Measurements from ENCODE around the gene DNM1. TPM values are rescaled to one million over a fixed set of nuclear protein-coding genes. Genes with fewer than 3 reads are reported as not detected.

DNM1 gene
- total and polyA plus RNA-seq, 7 donors: 1.1 to 5.4 (median 2.1) TPM

DNA sequence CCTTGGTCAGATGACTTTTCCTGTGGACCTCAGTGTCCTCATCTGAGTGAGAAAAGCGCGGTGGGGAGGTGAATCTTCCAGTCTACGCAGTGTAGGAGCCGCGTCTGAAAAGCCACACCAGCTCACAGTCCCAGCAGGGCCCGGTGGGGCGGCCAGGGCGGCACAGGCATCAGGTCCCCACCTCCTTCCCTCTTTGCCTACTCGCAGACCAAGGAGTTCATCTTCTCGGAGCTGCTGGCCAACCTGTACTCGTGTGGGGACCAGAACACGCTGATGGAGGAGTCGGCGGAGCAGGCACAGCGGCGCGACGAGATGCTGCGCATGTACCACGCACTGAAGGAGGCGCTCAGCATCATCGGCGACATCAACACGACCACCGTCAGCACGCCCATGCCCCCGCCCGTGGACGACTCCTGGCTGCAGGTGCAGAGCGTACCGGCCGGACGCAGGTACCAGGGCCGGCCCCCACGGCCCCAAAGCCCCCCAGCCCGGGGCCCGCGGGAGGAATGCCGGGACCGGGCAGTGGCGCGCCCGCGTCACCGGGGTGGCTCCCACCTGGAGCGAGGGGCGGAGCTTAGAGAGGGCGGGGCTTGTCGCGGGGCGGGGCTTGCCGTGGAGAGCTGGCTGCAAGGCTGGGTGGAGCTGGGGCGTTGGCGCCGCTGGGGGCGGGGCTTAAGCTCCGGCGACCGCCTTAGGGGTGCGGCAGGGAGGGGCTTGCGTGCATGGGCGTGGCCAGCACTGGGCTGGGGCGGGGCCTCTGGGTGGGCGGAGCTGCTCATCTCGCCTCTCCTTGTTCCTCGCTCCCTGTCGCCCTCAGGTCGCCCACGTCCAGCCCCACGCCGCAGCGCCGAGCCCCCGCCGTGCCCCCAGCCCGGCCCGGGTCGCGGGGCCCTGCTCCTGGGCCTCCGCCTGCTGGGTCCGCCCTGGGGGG is 47.0 kb downstream of the DNM1 start:
- Histone ChIP-seq H3K9me3 (no peaks in the 10 kb centered on the region), H3K27ac (no peak overlapping the region), H3K27me3 (ENCODE audit: insufficient read depth in 3 of 3, low read length in 2 of 3) (peaks cover 0 to 21% (median 11%) of the 10 kb centered on the region in 3 donors), H3K36me3 (ENCODE audit: insufficient read depth in 1 of 2, low read depth in 1 of 2) (no peaks in the 10 kb centered on the region), H3K4me1 (no peaks in the 10 kb centered on the region), H3K4me3 (peak overlapping the region; percentile 44)
- ATAC-seq (peak; percentile 82 to 94 (median 90)), DNase-seq (peak; percentile 81 to 93)
- intact Hi-C loops (cut with DNase I): loop anchor here in 1 of 2 donors (10.0 kb wide), 1 partner anchor 55 kb away; no protein-coding TSS in a partner anchor
- TF ChIP-seq, protein P1, sequence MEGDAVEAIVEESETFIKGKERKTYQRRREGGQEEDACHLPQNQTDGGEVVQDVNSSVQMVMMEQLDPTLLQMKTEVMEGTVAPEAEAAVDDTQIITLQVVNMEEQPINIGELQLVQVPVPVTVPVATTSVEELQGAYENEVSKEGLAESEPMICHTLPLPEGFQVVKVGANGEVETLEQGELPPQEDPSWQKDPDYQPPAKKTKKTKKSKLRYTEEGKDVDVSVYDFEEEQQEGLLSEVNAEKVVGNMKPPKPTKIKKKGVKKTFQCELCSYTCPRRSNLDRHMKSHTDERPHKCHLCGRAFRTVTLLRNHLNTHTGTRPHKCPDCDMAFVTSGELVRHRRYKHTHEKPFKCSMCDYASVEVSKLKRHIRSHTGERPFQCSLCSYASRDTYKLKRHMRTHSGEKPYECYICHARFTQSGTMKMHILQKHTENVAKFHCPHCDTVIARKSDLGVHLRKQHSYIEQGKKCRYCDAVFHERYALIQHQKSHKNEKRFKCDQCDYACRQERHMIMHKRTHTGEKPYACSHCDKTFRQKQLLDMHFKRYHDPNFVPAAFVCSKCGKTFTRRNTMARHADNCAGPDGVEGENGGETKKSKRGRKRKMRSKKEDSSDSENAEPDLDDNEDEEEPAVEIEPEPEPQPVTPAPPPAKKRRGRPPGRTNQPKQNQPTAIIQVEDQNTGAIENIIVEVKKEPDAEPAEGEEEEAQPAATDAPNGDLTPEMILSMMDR (IDR thresholded peaks at IDR 0.05): no peak
- 21 to 30% (median 30%) methylated on average over 60 to 81 of the region's 81 CpGs for WGBS, 3 donors

DNA sequence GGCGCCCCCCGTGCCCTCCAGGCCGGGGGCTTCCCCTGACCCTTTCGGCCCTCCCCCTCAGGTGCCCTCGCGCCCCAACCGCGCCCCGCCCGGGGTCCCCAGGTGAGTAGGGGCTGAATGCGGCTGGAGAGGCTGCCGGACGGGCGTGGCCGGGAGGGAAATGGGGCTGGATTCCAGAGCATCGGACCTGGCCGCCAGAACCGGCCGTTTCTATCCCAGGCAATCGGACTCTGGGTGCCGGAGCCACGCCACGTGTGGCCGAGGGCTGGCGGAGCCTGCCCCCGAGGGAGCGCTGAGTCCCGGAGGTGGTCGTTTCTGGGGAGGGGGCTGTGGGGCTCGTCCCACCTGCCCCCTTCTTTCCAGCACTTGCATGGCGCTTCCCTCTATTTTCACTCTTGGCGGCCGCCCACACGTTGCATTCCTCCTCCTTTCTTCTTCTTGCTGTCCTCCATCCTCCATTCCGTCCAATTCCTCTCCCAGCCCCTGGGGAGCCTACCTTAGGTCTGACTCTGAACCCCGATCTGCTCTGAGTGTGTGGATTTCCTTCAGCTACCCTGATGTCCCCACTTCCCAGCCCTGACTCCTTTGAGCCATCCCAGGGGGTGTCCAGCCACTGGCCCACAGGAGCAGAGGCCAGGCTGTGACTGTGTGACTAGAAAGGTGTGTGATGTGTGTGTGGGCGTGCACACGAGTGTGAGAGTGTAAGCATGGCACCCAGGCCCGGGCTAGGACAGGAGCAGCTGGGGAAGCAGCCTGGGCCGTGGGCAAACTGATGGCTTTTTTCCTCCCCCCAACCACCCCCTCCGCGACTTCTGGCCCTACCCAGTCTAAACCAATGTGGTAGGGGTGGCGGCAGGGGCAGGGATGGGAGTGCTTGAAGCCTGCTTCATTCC is 47.9 kb downstream of the DNM1 start:
- intact Hi-C loops (cut with DNase I): no loop called here
- Histone ChIP-seq H3K27ac (no peak overlapping the region), H3K36me3 (ENCODE audit: insufficient read depth in 1 of 2, low read depth in 1 of 2) (peaks cover 0 to 2% of the 10 kb centered on the region in 2 donors), H3K9me3 (no peaks in the 10 kb centered on the region), H3K4me1 (no peaks in the 10 kb centered on the region), H3K27me3 (ENCODE audit: insufficient read depth in 3 of 3, low read length in 2 of 3) (peaks cover 0 to 21% (median 11%) of the 10 kb centered on the region in 3 donors), H3K4me3 (peak overlapping the region; percentile 44)
- TF ChIP-seq, protein P1 (IDR thresholded peaks at IDR 0.05): no peak
- 23 to 40% (median 35%) methylated on average over 24 to 43 of the region's 43 CpGs for WGBS, 3 donors
- ATAC-seq (no peak), DNase-seq (no peak)

DNA sequence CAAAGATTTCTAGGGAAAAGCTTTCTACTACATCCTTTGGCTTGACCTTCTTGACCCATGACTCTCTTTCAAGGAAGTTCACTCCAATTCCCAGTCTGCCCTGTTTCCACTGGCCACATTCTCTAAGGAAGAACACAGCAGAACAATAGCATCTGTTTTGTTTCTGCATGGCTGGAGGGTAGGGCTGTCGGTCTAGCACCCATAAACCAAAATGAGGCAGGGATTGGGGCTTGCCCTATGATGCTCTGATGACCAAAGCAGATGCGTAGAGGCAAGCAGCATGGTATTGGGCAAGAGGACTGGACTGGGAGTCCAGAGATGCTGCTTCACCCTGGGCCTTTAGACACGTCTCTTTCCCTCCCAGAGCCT is 48.5 kb downstream of the DNM1 start:
- Histone ChIP-seq H3K36me3 (ENCODE audit: insufficient read depth in 1 of 2, low read depth in 1 of 2) (peaks cover 0 to 9% of the 10 kb centered on the region in 2 donors), H3K9me3 (no peaks in the 10 kb centered on the region), H3K4me1 (no peaks in the 10 kb centered on the region), H3K27ac (no peak overlapping the region), H3K4me3 (no peak overlapping the region), H3K27me3 (ENCODE audit: insufficient read depth in 3 of 3, low read length in 2 of 3) (peaks cover 0 to 21% (median 11%) of the 10 kb centered on the region in 3 donors)
- intact Hi-C loops (cut with DNase I): no loop called here
- TF ChIP-seq, protein P1 (IDR thresholded peaks at IDR 0.05): no peak
- no peak for DNase-seq
- no peak for ATAC-seq
- WGBS, 3 donors: 69 to 72% (median 71%) methylated on average over 3 of the region's 3 CpGs

DNA sequence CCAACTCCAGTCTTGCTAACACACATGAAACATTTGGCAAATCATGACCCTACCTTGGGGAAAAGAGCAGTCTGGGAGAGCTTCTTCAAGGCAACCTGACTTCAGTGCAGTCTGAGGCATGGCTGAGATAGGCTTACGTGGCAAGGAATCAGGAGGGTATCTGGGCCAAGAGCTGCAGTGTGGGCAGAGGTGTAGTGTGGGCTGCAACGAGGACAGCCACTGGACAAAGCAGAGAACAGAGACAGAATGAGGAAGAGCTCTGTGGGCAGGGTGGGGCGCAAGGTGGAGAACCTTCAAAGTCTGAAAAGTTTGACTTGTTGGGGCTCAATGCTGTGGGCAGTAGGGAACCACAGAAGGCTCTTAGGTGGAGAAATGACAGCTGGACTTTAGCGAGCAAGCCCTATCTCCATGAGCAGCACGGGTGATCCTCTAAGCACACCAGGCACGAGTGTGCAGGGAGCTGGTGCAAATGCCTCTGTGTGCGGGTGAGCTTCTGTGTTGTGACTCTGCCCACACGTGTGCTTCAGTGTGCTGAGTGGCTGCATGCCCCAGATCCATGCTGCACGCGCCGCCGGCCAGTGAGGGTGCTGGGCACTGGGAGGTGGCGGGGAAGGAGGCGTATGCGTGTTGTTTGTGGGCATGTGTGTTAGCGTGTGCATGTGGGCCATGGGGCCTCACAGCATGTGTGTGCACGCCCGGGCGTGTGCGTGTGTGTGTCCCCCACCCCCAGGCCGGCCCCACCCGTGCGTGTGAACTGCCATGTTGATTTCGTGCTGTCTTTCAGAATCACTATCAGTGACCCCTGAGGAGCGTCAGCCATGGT is 49.3 kb downstream of the DNM1 start:
- no peaks in the 10 kb centered on the region for H3K9me3 ChIP-seq
- DNase-seq (no peak), ATAC-seq (no peak)
- peaks cover 0 to 17% of the 10 kb centered on the region in 2 donors for H3K36me3 ChIP-seq (ENCODE audit: insufficient read depth in 1 of 2, low read depth in 1 of 2)
- 85 to 87% (median 86%) methylated on average over 23 to 25 of the region's 25 CpGs for WGBS, 3 donors
- TF ChIP-seq, protein P1 (IDR thresholded peaks at IDR 0.05): no peak
- H3K4me1 ChIP-seq: no peaks in the 10 kb centered on the region
- intact Hi-C loops (cut with DNase I): no loop called here
- H3K27ac ChIP-seq: no peak overlapping the region
- peaks cover 0 to 21% (median 11%) of the 10 kb centered on the region in 3 donors for H3K27me3 ChIP-seq (ENCODE audit: insufficient read depth in 3 of 3, low read length in 2 of 3)
- H3K4me3 ChIP-seq: no peak overlapping the region
